Heart right ventricle (tissue), 16 donors: ENCODE measurements around the gene SLX4IP. TPM values are rescaled to one million over a fixed set of nuclear protein-coding genes. Genes with fewer than 3 reads are reported as not detected.

ENCODE experiments used
- ATAC-seq, 8 donors: fragments of 200-7000 bp; cut with Tn5 transposase; one replicate each; pipeline ENCODE4 v1.9.1; 2020; ENCODE audit warnings: mild to moderate bottlenecking in 8 of 8, moderate library complexity in 8 of 8, moderate number of reproducible peaks in 1 of 8
- DNase-seq, 2 donors: peaks; one replicate each; pipeline ENCODE4 v3.0.0-alpha.2; 2020
- H3K27ac ChIP-seq, 10 donors: fragments of 200-600 bp; sonication (generic) in 2 of 10; one replicate each; pipeline versions ENCODE4 v1.5.0 to v1.8.0; 2020 to 2022; ENCODE audit warnings: mild to moderate bottlenecking in 3 of 10
- H3K27me3 ChIP-seq, 7 donors: fragments of 200-600 bp; one replicate each; pipeline ENCODE4 v1.8.0; 2021 to 2022; ENCODE audit warnings: mild to moderate bottlenecking in 2 of 7
- H3K36me3 ChIP-seq, 9 donors: fragments of 200-600 bp; sonication (generic) in 1 of 9; one replicate each; pipeline versions ENCODE4 v1.5.0 to v1.8.0; 2020 to 2022; ENCODE audit warnings: mild to moderate bottlenecking in 2 of 9
- H3K4me1 ChIP-seq, 9 donors: fragments of 200-600 bp; sonication (generic) in 1 of 9; one replicate each; pipeline versions ENCODE4 v1.5.0 to v1.8.0; 2020 to 2022; ENCODE audit warnings: mild to moderate bottlenecking in 4 of 9
- H3K4me3 ChIP-seq, 10 donors: fragments of 200-600 bp; sonication (generic) in 2 of 10; one replicate each; pipeline versions ENCODE4 v1.5.0 to v1.8.0; 2020 to 2022; ENCODE audit warnings: mild to moderate bottlenecking in 7 of 10, moderate library complexity in 2 of 10
- H3K9me3 ChIP-seq, 11 donors: fragments of 200-600 bp in 10 of 11; sonication (generic) in 2 of 11; one replicate each; pipeline versions ENCODE4 v1.5.0 to v1.8.0; 2013 to 2022; ENCODE audit warnings: mild to moderate bottlenecking in 2 of 11, control low read depth in 1 of 11, moderate library complexity in 1 of 11
- WGBS, 2 donors: extraction: QIAGEN DNeasy Blood & Tissue Kit; methylation state at CpG; one replicate each; pipeline ENCODE4 v1.1.7; 2013; ENCODE audit warnings: inconsistent platforms in 1 of 2; 5-methylcytosine and 5-hydroxymethylcytosine counted together
- intact Hi-C, 10 donors: fragments of 100-400 bp; cut with DNase I; formaldehyde crosslinking; loops; one replicate each; pipeline versions ENCODE4 v1.11.1 to v1.14.2; 2022
- polyA plus RNA-seq, 2 donors: library from polyadenylated mRNA; stranded (reverse); fragments of 200-250 nt; gene quantifications; one replicate each; pipeline ENCODE4 v1.2.3, GENCODE V29; 2013
- total RNA-seq, 10 donors: library from RNA; stranded (reverse); fragmentation: NEBNext Ultra II Directional in 3 of 10; extraction: Animal tissue kit (Norgen Biotek cat#: 25700) in 3 of 10; gene quantifications; one replicate each; pipeline versions ENCODE4 v1.2.1 to v1.2.4, GENCODE V29; 2021 to 2023
- TF ChIP-seq, protein P1 (sequence below), 9 donors: fragments of 200-600 bp; sonication (generic) in 2 of 9; IDR thresholded peaks; one replicate each; pipeline versions ENCODE4 v1.5.0 to v1.8.0; 2021 to 2022; ENCODE audit warnings: antibody characterized with exemption in 9 of 9, mild to moderate bottlenecking in 5 of 9, moderate library complexity in 1 of 9
- donor health status: Arrhythmogenic right ventricular cardiomyopathy.
- donor health status: ischemic (EF 13 %, LVEDD 7.1; RV severe dilation, severe dysfunction).
- donor health status: healthy with polysubstance abuse.
- donor health status: DM: no; HTN: yes; CAD: no.
- donor health status: DM: no; HTN: no; CAD: no.
- donor health status: ischemic (EF 25% LVEDD 6.9; RV normal size, moderate dysfunction).
- donor health status: ischemic (EF 25% LVEDD 5.7; RV mildly dilated, moderate dysfunction).
- donor health status: healthy.
- donor health status: DM: yes; HTN: yes; CAD: no.
- donor health status: Ischemic cardiomyopathy.
- donor health status: ischemic (EF 35%, LVEDD 5.7; RV mildly dilated, moderate dysfunction).
- donor health status: nonischemic (EF 11% LVEDD 7.7; RV severe dilation, severe dysfunction).
- donor health status: DM: yes; HTN: yes; CAD: no.
- donor health status: PGD.
- donor health status: ischemic (EF 29% LVEDD 5.4; RV normal size, mild dysfunction).
- donor health status: nonischemic (EF 23%, LVEDD 6.1; RV moderate dilation, normal function).

SLX4IP gene
- total and polyA plus RNA-seq, 12 donors = 0.71 to 3.1 (median 2.6) TPM

DNA sequence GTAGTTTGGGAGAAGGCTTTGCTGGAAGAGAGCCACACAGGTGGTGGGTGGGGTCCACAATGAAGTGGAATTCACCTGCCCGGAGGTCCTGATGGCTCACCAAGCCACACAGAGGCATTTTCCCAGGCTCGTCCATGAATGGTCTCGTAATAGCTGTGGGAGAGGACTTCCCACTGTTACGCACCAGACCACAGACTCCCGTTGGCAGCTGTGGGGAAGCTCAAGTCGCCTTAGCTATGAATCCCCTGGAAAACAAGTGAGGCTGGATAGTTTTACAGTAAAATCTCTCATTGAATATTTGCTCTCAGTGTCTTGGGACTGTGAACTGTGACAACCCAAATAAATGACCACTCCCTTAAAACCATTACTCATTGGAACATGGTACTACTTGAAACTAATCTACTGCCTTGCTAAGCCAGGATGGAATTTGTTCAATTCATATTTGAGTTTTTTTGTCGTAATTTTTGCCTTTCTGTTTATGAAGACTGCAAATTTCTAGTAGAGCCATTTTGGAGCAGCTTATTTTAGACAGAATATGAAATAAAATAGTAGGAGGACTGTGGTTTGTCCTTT is 159.3 kb downstream of the SLX4IP start:
- intact Hi-C loops = no loop called here
- no peaks in the 10 kb centered on the region for H3K27me3 ChIP-seq
- H3K27ac ChIP-seq = no peak overlapping the region
- TF ChIP-seq, protein P1, sequence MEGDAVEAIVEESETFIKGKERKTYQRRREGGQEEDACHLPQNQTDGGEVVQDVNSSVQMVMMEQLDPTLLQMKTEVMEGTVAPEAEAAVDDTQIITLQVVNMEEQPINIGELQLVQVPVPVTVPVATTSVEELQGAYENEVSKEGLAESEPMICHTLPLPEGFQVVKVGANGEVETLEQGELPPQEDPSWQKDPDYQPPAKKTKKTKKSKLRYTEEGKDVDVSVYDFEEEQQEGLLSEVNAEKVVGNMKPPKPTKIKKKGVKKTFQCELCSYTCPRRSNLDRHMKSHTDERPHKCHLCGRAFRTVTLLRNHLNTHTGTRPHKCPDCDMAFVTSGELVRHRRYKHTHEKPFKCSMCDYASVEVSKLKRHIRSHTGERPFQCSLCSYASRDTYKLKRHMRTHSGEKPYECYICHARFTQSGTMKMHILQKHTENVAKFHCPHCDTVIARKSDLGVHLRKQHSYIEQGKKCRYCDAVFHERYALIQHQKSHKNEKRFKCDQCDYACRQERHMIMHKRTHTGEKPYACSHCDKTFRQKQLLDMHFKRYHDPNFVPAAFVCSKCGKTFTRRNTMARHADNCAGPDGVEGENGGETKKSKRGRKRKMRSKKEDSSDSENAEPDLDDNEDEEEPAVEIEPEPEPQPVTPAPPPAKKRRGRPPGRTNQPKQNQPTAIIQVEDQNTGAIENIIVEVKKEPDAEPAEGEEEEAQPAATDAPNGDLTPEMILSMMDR (IDR thresholded peaks at IDR 0.05) = no peak
- ATAC-seq (no peak), DNase-seq (no peak)
- H3K4me1 ChIP-seq = peaks cover 0 to 32% (median 12%) of the 10 kb centered on the region in 9 donors
- H3K9me3 ChIP-seq = no peaks in the 10 kb centered on the region
- no peaks in the 10 kb centered on the region for H3K36me3 ChIP-seq
- no peak overlapping the region for H3K4me3 ChIP-seq
- 92 to 93% methylated on average over 7 of the region's 7 CpGs for WGBS, 2 donors

DNA sequence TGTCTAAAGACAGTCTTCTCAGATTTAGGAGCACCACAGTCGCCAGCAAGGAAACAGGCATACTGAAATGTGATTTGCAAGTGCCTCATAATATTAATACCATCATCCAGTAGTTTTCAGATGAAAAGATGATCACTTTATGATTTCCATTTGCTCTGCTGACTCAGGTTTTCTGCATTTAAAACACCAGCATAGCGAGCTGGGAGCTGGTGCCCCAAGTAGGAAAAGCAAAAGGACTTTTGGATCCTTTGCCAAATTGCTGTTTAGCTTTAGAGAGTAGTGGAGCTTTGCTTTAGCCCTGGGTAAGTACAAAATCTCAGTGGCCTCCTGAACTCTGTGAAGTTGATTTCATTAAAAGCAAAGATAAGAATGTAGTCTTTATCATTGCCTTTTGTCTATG is 160.2 kb downstream of the SLX4IP start:
- Histone ChIP-seq H3K27me3 (no peaks in the 10 kb centered on the region), H3K4me3 (no peak overlapping the region), H3K27ac (no peak overlapping the region), H3K36me3 (no peaks in the 10 kb centered on the region), H3K4me1 (peaks cover 0 to 32% (median 12%) of the 10 kb centered on the region in 9 donors), H3K9me3 (no peaks in the 10 kb centered on the region)
- intact Hi-C loops = no loop called here
- TF ChIP-seq, protein P1 (IDR thresholded peaks at IDR 0.05) = no peak
- ATAC-seq (no peak), DNase-seq (no peak)
- WGBS, 2 donors = 86 to 92% methylated on average over 2 of the region's 2 CpGs

DNA sequence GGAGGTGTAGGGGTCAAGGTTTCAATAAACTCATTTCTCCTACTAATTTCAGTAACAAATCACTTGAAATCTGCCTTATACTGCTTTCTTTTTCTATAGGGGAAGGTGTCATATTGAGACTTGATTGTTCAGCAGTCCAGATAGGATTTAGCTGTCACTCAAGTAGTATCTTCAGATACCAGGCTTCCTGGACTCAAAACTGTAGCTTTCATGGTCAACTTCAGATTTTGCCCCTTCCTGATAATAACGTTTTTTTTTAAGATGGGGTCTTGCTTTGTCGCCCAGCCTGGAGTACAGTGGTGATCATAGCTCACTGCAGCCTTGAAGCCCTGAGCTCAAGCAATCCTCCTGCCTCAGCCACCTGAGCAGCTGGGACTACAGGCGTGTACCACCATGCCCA is 160.9 kb downstream of the SLX4IP start:
- Histone ChIP-seq H3K27me3 (no peaks in the 10 kb centered on the region), H3K27ac (no peak overlapping the region), H3K9me3 (no peaks in the 10 kb centered on the region), H3K36me3 (peaks cover 0 to 2% (median 0%) of the 10 kb centered on the region in 9 donors), H3K4me3 (no peak overlapping the region), H3K4me1 (peaks cover 0 to 31% (median 12%) of the 10 kb centered on the region in 9 donors)
- WGBS, 2 donors = 77 to 80% methylated on average over 3 of the region's 3 CpGs
- TF ChIP-seq, protein P1 (IDR thresholded peaks at IDR 0.05) = no peak
- ATAC-seq (no peak), DNase-seq (no peak)
- intact Hi-C loops = no loop called here

DNA sequence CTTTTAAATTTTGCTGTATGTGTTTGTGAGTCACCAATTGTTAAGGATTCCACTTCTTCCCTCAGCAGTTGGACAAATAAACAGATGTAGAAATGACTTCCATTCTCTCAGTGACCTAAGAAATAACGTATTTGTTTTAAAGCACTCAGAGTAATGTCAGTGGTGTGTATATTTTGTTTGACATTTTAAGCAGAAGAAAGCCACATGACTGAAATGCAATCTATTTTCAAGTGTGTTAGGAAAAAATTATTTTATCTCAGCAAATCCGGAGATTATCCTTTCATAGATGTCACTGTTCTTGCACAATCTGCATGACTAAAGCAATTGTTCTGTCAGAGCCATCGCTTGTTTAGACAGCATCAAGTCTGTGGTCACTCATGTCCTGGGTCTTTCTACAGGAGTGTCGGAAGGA is 161.6 kb downstream of the SLX4IP start:
- Histone ChIP-seq H3K36me3 (peaks cover 0 to 8% (median 0%) of the 10 kb centered on the region in 9 donors), H3K4me3 (no peak overlapping the region), H3K9me3 (no peaks in the 10 kb centered on the region), H3K27ac (peak overlapping the region in 1 of 10 donors; percentile 32), H3K4me1 (peaks cover 0 to 23% (median 5%) of the 10 kb centered on the region in 9 donors), H3K27me3 (no peaks in the 10 kb centered on the region)
- TF ChIP-seq, protein P1 (IDR thresholded peaks at IDR 0.05) = no peak
- WGBS, 2 donors = 69 to 77% methylated on average over 4 of the region's 4 CpGs
- intact Hi-C loops = no loop called here
- peak in 1 of 8 donors; percentile 53 for ATAC-seq
- DNase-seq = no peak
